ENCODE data around the gene ABHD4.

DNA sequence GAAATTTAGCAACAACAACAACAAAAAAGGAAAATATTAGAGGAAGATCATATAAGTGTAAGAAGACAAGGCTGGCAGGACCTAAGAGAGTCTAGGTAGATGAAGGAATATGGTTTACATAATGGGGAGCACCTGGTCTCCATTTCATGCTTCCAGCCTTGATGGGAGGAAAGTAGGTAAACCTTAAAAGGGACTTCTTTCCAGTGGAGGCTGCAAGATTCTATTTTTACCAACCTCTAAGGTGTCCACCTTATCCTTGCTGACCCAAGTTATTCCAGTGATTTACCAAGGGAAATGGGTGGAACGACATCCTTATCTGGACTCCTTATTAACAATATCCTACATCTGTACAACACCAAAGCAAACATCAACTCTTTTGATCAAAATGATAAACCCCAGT, 39.1 kb upstream of the ABHD4 start:
- TF ChIP-seq POLR2A (IDR thresholded peaks at IDR 0.05) (no peak), CTCF (IDR thresholded peaks at IDR 0.05 in 4 of 5, conservative IDR thresholded peaks at IDR 0.05 in 1 of 5) (no peak)
